NT2/D1 (cell line): ENCODE measurements around the gene PTX4.

ENCODE experiments used
- SUZ12 ChIP-seq: IDR thresholded peaks from 2 replicates; pipeline ENCODE4 v1.6.1; 2011; ENCODE audit not compliant: insufficient read length, insufficient read depth; ENCODE audit errors: extremely low read depth
- YY1 ChIP-seq: IDR thresholded peaks from 2 replicates; pipeline ENCODE4 v1.6.1; 2011; ENCODE audit not compliant: insufficient read length, insufficient read depth
- ZNF274 ChIP-seq: IDR thresholded peaks from 2 replicates; pipeline ENCODE4 v1.6.1; 2011; ENCODE audit warnings: mild to moderate bottlenecking, low read depth, low read length

GRCh38 chr16:1519831-1520230 is 31.1 kb upstream of the PTX4 start:
- TF ChIP-seq YY1 (no peak), ZNF274 (no peak), SUZ12 (no peak)
